B cell (primary cell): ENCODE measurements around the gene TARS1. TPM values are rescaled to one million over a fixed set of nuclear protein-coding genes. Genes with fewer than 3 reads are reported as not detected.

Experiments
- ATAC-seq: fragments of 200-7000 bp; cut with Tn5 transposase; one replicate; pipeline ENCODE4 v1.10.0; 2021; ENCODE audit warnings: low read depth, mild to moderate bottlenecking, moderate number of reproducible peaks, moderate library complexity
- CTCF ChIA-PET: fragments of 350-600 bp; sonication (Branson Sonifier 250); formaldehyde crosslinking; loops from one replicate; lab custom pipeline; 2021; ENCODE audit warnings: antibody characterized with exemption, inconsistent platforms; lab: Charles Lee
- POLR2A ChIA-PET: fragments of 350-600 bp; sonication (Branson Sonifier 250); formaldehyde crosslinking; loops from one replicate; lab custom pipeline; 2021; ENCODE audit warnings: antibody characterized with exemption; lab: Charles Lee
- DNase-seq: peaks from one replicate; pipeline ENCODE4 v3.0.0; 2013
- H2AFZ ChIP-seq: 2 replicates; pipeline ENCODE4 v1.6.1; 2012; ENCODE audit warnings: mild to moderate bottlenecking, low read depth, low read length; ENCODE audit not compliant: insufficient read depth, poor library complexity, severe bottlenecking
- H3K27ac ChIP-seq, 2 donors: 1 replicate in 1 of 2; 2 replicates in 1 of 2; pipeline ENCODE4 v1.5.1; 2012 to 2013; ENCODE audit warnings: low read length in 2 of 2, mild to moderate bottlenecking in 2 of 2, moderate library complexity in 1 of 2
- H3K27me3 ChIP-seq, 4 experiments: fragments of 200-600 bp in 1 of 4; sonication (generic) in 1 of 4; replicated peaks in 1 of 4; 1 replicate in 2 of 4; 2 replicates in 2 of 4; pipeline versions ENCODE4 v1.6.1 to v1.7.0; 2013 to 2016; ENCODE audit warnings: low read length in 3 of 4, mild to moderate bottlenecking in 2 of 4, mixed read lengths in 1 of 4, moderate library complexity in 1 of 4; ENCODE audit not compliant: insufficient read depth in 4 of 4, control insufficient read depth in 3 of 4; ENCODE audit errors: control extremely low read depth in 1 of 4
- H3K36me3 ChIP-seq, 2 experiments: replicated peaks in 1 of 2; 1 replicate in 1 of 2; 2 replicates in 1 of 2; pipeline versions ENCODE4 v1.6.1 to v1.7.1; 2013; ENCODE audit warnings: low read length in 1 of 2; ENCODE audit not compliant: insufficient read depth in 2 of 2, control insufficient read depth in 1 of 2; ENCODE audit errors: control extremely low read depth in 1 of 2, extremely low read depth in 1 of 2
- H3K4me1 ChIP-seq, 2 donors: fragments of 200-600 bp in 1 of 2; sonication (generic) in 1 of 2; 1 replicate in 1 of 2; 2 replicates in 1 of 2; pipeline versions ENCODE4 v1.5.1 to v1.6.1; 2013 to 2017; ENCODE audit warnings: low read length in 2 of 2; ENCODE audit not compliant: control insufficient read depth in 2 of 2, insufficient read depth in 2 of 2
- H3K4me2 ChIP-seq: replicated peaks from 2 replicates; pipeline ENCODE3; 2012; ENCODE audit warnings: mild to moderate bottlenecking, low read depth, low read length; ENCODE audit not compliant: poor library complexity, severe bottlenecking
- H3K4me3 ChIP-seq, 5 experiments: fragments of 200-600 bp in 1 of 5; sonication (generic) in 1 of 5; 1 replicate in 3 of 5; 2 replicates in 2 of 5; pipeline versions ENCODE4 v1.5.1 to v1.7.0; 2011 to 2016; ENCODE audit warnings: low read length in 4 of 5, mild to moderate bottlenecking in 4 of 5, low read depth in 2 of 5, control low read depth in 1 of 5, moderate library complexity in 1 of 5; ENCODE audit not compliant: insufficient read depth in 1 of 5; ENCODE audit errors: control extremely low read depth in 1 of 5, extremely low read depth in 1 of 5
- H3K79me2 ChIP-seq: fragments of 200-600 bp; sonication (generic); one replicate; pipeline ENCODE4 v1.6.0; 2016; ENCODE audit warnings: low read length; ENCODE audit not compliant: control insufficient read depth, insufficient read depth
- H3K9ac ChIP-seq: fragments of 200-600 bp; sonication (generic); 2 replicates; pipeline ENCODE4 v1.6.1; 2017; ENCODE audit warnings: mild to moderate bottlenecking, low read length, moderate library complexity
- H3K9me3 ChIP-seq, 3 donors: one replicate each; pipeline versions ENCODE4 v1.6.1 to v1.7.1; 2013; ENCODE audit warnings: low read length in 2 of 3; ENCODE audit not compliant: control insufficient read depth in 2 of 3, insufficient read depth in 1 of 3; ENCODE audit errors: control extremely low read depth in 1 of 3
- H4K20me1 ChIP-seq: 2 replicates; pipeline ENCODE4 v1.6.0; 2012; ENCODE audit warnings: mild to moderate bottlenecking, low read length; ENCODE audit not compliant: insufficient read depth, control insufficient read depth, poor library complexity, severe bottlenecking
- H3K27ac Mint-ChIP-seq: one replicate; pipeline ENCODE4 v1.8.0; 2021; ENCODE audit warnings: mixed read lengths
- H3K27me3 Mint-ChIP-seq: one replicate; pipeline ENCODE4 v1.8.0; 2021; ENCODE audit warnings: mixed read lengths
- H3K4me1 Mint-ChIP-seq: one replicate; pipeline ENCODE4 v1.8.0; 2021; ENCODE audit warnings: mixed read lengths
- H3K4me3 Mint-ChIP-seq: one replicate; pipeline ENCODE4 v1.8.0; 2021; ENCODE audit warnings: mixed read lengths
- H3K9me3 Mint-ChIP-seq: one replicate; pipeline ENCODE4 v1.8.0; 2022; ENCODE audit warnings: mixed read lengths; ENCODE audit not compliant: insufficient read depth
- EZH2 ChIP-seq: IDR thresholded peaks from 2 replicates; pipeline ENCODE4 v1.6.1; 2012; ENCODE audit warnings: borderline replicate concordance, low read depth, mild to moderate bottlenecking, moderate library complexity, low read length; ENCODE audit not compliant: insufficient read depth, poor library complexity, severe bottlenecking
- WGBS: methylation state at CpG from one replicate; pipeline ENCODE4 v1.1.5; 2013; ENCODE audit warnings: missing lambda C conversion rate; ENCODE audit not compliant: insufficient coverage; 5-methylcytosine and 5-hydroxymethylcytosine counted together
- intact Hi-C: fragments of 100-400 bp; cut with micrococcal nuclease; formaldehyde crosslinking; loops from one replicate; pipeline ENCODE4 v1.10.0; 2022
- polyA plus RNA-seq: library from polyadenylated mRNA; depleted of rRNA; stranded (reverse); fragments of >200 nt; gene quantifications from 2 replicates; pipeline ENCODE4 v1.2.3, GENCODE V29; 2012
- total RNA-seq, 2 donors: library from RNA; stranded (reverse); fragments of 120-200 nt in 1 of 2; gene quantifications; 1 replicate in 1 of 2; 2 replicates in 1 of 2; pipeline versions ENCODE4 v1.2.3 to v1.2.4, GENCODE V29; 2013 to 2022
- TF ChIP-seq, protein P1 (sequence below): fragments of 200-600 bp; IDR thresholded peaks from one replicate; pipeline ENCODE4 v1.8.0; 2022; ENCODE audit warnings: antibody characterized with exemption, mild to moderate bottlenecking

TARS1 gene
- total and polyA plus RNA-seq, 2 donors (not counting 1 experiment from before 2014, with no cell fraction given) = 11.0 to 66.0 TPM

DNA sequence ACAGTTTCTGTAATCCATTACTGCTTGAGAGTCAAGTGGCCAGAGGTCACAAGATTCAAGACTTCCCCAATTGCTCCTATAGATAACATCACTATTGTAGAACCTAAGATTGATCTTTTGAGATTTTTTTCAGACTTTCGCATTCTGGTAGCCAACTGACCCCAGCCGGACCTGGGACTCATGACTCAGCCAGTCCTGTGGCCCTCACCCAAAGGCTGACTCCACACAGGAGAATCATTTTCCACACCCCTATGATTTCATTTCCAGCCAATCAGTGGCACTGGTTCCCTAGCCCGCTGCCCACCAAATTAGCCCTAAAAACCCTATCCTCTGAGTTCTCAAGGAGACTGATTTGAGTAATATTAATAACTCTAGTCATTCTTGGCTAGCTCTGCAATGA, 36.2 kb downstream of the TARS1 start:
- H3K79me2 ChIP-seq = no peaks in the 10 kb centered on the region
- no peaks in the 10 kb centered on the region for H3K27me3 ChIP-seq
- H2AFZ ChIP-seq = no peak overlapping the region
- peaks cover 12% of the 10 kb centered on the region for H3K9me3 Mint-ChIP-seq
- TF ChIP-seq, protein P1, sequence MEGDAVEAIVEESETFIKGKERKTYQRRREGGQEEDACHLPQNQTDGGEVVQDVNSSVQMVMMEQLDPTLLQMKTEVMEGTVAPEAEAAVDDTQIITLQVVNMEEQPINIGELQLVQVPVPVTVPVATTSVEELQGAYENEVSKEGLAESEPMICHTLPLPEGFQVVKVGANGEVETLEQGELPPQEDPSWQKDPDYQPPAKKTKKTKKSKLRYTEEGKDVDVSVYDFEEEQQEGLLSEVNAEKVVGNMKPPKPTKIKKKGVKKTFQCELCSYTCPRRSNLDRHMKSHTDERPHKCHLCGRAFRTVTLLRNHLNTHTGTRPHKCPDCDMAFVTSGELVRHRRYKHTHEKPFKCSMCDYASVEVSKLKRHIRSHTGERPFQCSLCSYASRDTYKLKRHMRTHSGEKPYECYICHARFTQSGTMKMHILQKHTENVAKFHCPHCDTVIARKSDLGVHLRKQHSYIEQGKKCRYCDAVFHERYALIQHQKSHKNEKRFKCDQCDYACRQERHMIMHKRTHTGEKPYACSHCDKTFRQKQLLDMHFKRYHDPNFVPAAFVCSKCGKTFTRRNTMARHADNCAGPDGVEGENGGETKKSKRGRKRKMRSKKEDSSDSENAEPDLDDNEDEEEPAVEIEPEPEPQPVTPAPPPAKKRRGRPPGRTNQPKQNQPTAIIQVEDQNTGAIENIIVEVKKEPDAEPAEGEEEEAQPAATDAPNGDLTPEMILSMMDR = no peak
- no peak for TF ChIP-seq EZH2
- no peak overlapping the region for H3K27ac Mint-ChIP-seq
- H3K27ac ChIP-seq = no peak overlapping the region
- no peaks in the 10 kb centered on the region for H4K20me1 ChIP-seq
- intact Hi-C loops = no loop called here
- DNase-seq = no peak
- H3K27me3 Mint-ChIP-seq = no peaks in the 10 kb centered on the region
- H3K4me2 ChIP-seq = no peak overlapping the region
- CTCF ChIA-PET = no interaction called here
- H3K9me3 ChIP-seq = peaks cover 0 to 11% (median 7%) of the 10 kb centered on the region in 3 donors
- ATAC-seq = no peak
- POLR2A ChIA-PET = no interaction called here
- H3K36me3 ChIP-seq = peaks cover 7 to 8% of the 10 kb centered on the region in 2 experiments
- H3K4me3 Mint-ChIP-seq = no peak overlapping the region
- no peak overlapping the region for H3K9ac ChIP-seq
- H3K4me3 ChIP-seq = no peak overlapping the region
- no peaks in the 10 kb centered on the region for H3K4me1 ChIP-seq
- peaks cover 11% of the 10 kb centered on the region for H3K4me1 Mint-ChIP-seq
- 95% methylated on average over 2 of the region's 3 CpGs for WGBS

DNA sequence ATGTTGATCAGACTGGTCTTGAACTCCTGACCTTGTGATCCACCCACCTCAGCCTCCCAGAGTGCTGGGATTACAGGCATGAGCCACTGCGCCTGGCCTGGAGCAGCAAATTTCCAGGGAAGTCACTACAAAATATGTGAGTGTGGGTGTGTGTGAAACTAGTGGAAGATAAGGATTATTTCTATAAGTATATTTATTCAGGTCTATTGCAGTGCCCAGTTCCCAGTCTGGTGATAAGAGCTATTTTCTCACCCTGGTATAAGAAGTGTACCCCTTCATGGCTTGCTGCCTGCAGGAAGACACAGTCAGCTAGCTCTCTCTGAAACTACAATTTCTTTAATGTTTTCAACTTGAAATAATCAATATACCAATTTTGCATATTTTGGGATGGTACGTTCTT, 37.1 kb downstream of the TARS1 start:
- Mint-ChIP-seq H3K27ac (no peak overlapping the region), H3K27me3 (no peaks in the 10 kb centered on the region), H3K9me3 (peaks cover 12% of the 10 kb centered on the region), H3K4me1 (peaks cover 11% of the 10 kb centered on the region), H3K4me3 (no peak overlapping the region)
- no peak for DNase-seq
- Histone ChIP-seq H3K4me1 (no peaks in the 10 kb centered on the region), H3K9me3 (peaks cover 0 to 11% (median 7%) of the 10 kb centered on the region in 3 donors), H3K27ac (no peak overlapping the region), H4K20me1 (no peaks in the 10 kb centered on the region), H3K9ac (no peak overlapping the region), H3K27me3 (no peaks in the 10 kb centered on the region), H3K36me3 (peaks cover 7 to 8% of the 10 kb centered on the region in 2 experiments), H3K4me3 (no peak overlapping the region), H3K4me2 (no peak overlapping the region), H3K79me2 (no peaks in the 10 kb centered on the region), H2AFZ (no peak overlapping the region)
- intact Hi-C loops = no loop called here
- ChIA-PET CTCF (no interaction called here), POLR2A (no interaction called here)
- no CpG with 5 or more reads among the region's 2 CpGs for WGBS
- TF ChIP-seq, protein P1 = no peak
- TF ChIP-seq EZH2 = no peak
- ATAC-seq = no peak
